BE2C (cell line): ENCODE measurements around the gene TRIM40.

ENCODE experiments used
- DNase-seq: peaks from one replicate; pipeline ENCODE4 v3.0.0-alpha.2; 2020
- H3K27me3 ChIP-seq: fragments of 250-450 bp; sonication (Bioruptor Pico); 2 replicates; pipeline ENCODE4 v1.5.1; 2020; ENCODE audit warnings: mild to moderate bottlenecking
- H3K36me3 ChIP-seq: fragments of 250-450 bp; sonication (Bioruptor Pico); 2 replicates; pipeline ENCODE4 v1.5.1; 2020; ENCODE audit warnings: mild to moderate bottlenecking
- H3K4me1 ChIP-seq: fragments of 250-450 bp; sonication (Bioruptor Pico); 2 replicates; pipeline ENCODE4 v1.5.1; 2020
- H3K4me3 ChIP-seq: 2 replicates; pipeline ENCODE4 v1.5.1; 2011; ENCODE audit warnings: low read depth, low read length
- H3K9me3 ChIP-seq: fragments of 250-450 bp; sonication (Bioruptor Pico); 2 replicates; pipeline ENCODE4 v1.5.1; 2020
- CTCF ChIP-seq: IDR thresholded peaks from 2 replicates; pipeline ENCODE4 v1.5.1; 2012; ENCODE audit warnings: mild to moderate bottlenecking, low read depth, low read length

TRIM40 gene

GRCh38 chr6:30151580-30151979 is 15.6 kb downstream of the TRIM40 start:
- Histone ChIP-seq H3K4me1 (no peaks in the 10 kb centered on the region), H3K36me3 (no peaks in the 10 kb centered on the region), H3K9me3 (no peaks in the 10 kb centered on the region), H3K4me3 (no peak overlapping the region), H3K27me3 (peaks cover 22% of the 10 kb centered on the region)
- DNase-seq: no peak
- TF ChIP-seq CTCF: no peak

GRCh38 chr6:30152016-30152673 is 16.2 kb downstream of the TRIM40 start:
- TF ChIP-seq CTCF: no peak
- Histone ChIP-seq H3K4me1 (no peaks in the 10 kb centered on the region), H3K9me3 (no peaks in the 10 kb centered on the region), H3K27me3 (peaks cover 17% of the 10 kb centered on the region), H3K4me3 (no peak overlapping the region), H3K36me3 (no peaks in the 10 kb centered on the region)
- DNase-seq: no peak

- peaks cover 18% of the 10 kb centered on the region for H3K27me3 ChIP-seq
- TF ChIP-seq CTCF: no peak
- no peaks in the 10 kb centered on the region for H3K4me1 ChIP-seq
- no peak for DNase-seq
- H3K9me3 ChIP-seq: no peaks in the 10 kb centered on the region
- no peaks in the 10 kb centered on the region for H3K36me3 ChIP-seq
- no peak overlapping the region for H3K4me3 ChIP-seq
Measured at GRCh38 chr6:30152910-30153610, 17.1 kb downstream of the TRIM40 start.

- Histone ChIP-seq H3K9me3 (no peaks in the 10 kb centered on the region), H3K4me1 (no peaks in the 10 kb centered on the region)
Measured at GRCh38 chr6:30154061-30154460, 18.1 kb downstream of the TRIM40 start.

GRCh38 chr6:30154709-30155519 is 19.0 kb downstream of the TRIM40 start:
- H3K36me3 ChIP-seq: no peaks in the 10 kb centered on the region
- no peak overlapping the region for H3K4me3 ChIP-seq
- H3K27me3 ChIP-seq: peaks cover 28% of the 10 kb centered on the region
- no peaks in the 10 kb centered on the region for H3K4me1 ChIP-seq
- TF ChIP-seq CTCF: no peak
- no peaks in the 10 kb centered on the region for H3K9me3 ChIP-seq
- no peak for DNase-seq

More at GRCh38 chr6:30154061-30154460, 18.1 kb downstream of the TRIM40 start:
- Histone ChIP-seq H3K27me3 (peaks cover 26% of the 10 kb centered on the region), H3K4me3 (no peak overlapping the region), H3K36me3 (no peaks in the 10 kb centered on the region)
- no peak for TF ChIP-seq CTCF
- no peak for DNase-seq
